IMR-90 (cell line): Measurements from ENCODE around the gene CD248. TPM values are rescaled to one million over a fixed set of nuclear protein-coding genes. Genes with fewer than 3 reads are reported as not detected.

Experiments used
- ATAC-seq: fragments of 200-7000 bp; cut with Tn5 transposase; 2 replicates; pipeline ENCODE4 v1.9.1; 2020; ENCODE audit warnings: low read depth, mild to moderate bottlenecking, moderate library complexity
- BruUV-seq: library from RNA; stranded (reverse); fragments of 400-500 nt; replicated peaks from 2 replicates; lab custom pipeline; 2021; lab: Mats Ljungman, UMichigan
- CTCF ChIA-PET: fragments of 300-600 bp; formaldehyde crosslinking; extraction: SDS; loops from one replicate; lab custom pipeline; 2021; ENCODE audit warnings: antibody characterized with exemption; lab: Yijun Ruan, JAX
- POLR2A ChIA-PET: fragments of 300-600 bp; sonication (Branson Sonifier 250); formaldehyde crosslinking; loops from one replicate; lab custom pipeline; 2022; ENCODE audit warnings: antibody characterized with exemption; ENCODE audit not compliant: unreplicated experiment; lab: Charles Lee
- DNase-seq: peaks from one replicate; pipeline ENCODE4 v3.0.0; 2013
- H2AFZ ChIP-seq: replicated peaks from 2 replicates; pipeline ENCODE3; 2013; ENCODE audit warnings: low read length, mild to moderate bottlenecking; ENCODE audit not compliant: poor library complexity
- H2AK5ac ChIP-seq: 2 replicates; pipeline ENCODE4 v1.6.1; 2013; ENCODE audit warnings: low read depth, low read length, inconsistent platforms
- H2AK9ac ChIP-seq: replicated peaks from 2 replicates; pipeline ENCODE3; 2013; ENCODE audit warnings: mild to moderate bottlenecking, low read depth, low read length, moderate library complexity; ENCODE audit not compliant: poor library complexity
- H2BK120ac ChIP-seq: 2 replicates; pipeline ENCODE4 v1.6.1; 2013; ENCODE audit warnings: low read depth, low read length, inconsistent platforms
- H2BK15ac ChIP-seq: 3 replicates; pipeline ENCODE4 v1.6.1; 2013; ENCODE audit warnings: low read depth, low read length, inconsistent platforms
- H2BK20ac ChIP-seq: 2 replicates; pipeline ENCODE4 v1.6.1; 2013; ENCODE audit warnings: low read depth, mild to moderate bottlenecking, inconsistent platforms, low read length, moderate library complexity
- H2BK5ac ChIP-seq: 2 replicates; pipeline ENCODE4 v1.6.1; 2013; ENCODE audit warnings: mild to moderate bottlenecking, low read depth, low read length, inconsistent platforms; ENCODE audit not compliant: poor library complexity, severe bottlenecking
- H3K14ac ChIP-seq: replicated peaks from 2 replicates; pipeline ENCODE4 v1.6.1; 2013; ENCODE audit warnings: low read depth, low read length, inconsistent platforms
- H3K18ac ChIP-seq: 2 replicates; pipeline ENCODE4 v1.6.1; 2013; ENCODE audit warnings: low read depth, low read length, control low read depth
- H3K23ac ChIP-seq: 2 replicates; pipeline ENCODE4 v1.6.1; 2013; ENCODE audit warnings: low read depth, low read length, inconsistent platforms
- H3K27ac ChIP-seq: 2 replicates; pipeline ENCODE4 v1.5.1; 2013; ENCODE audit warnings: mild to moderate bottlenecking, control low read depth, low read length; ENCODE audit not compliant: insufficient read depth
- H3K27me3 ChIP-seq: 2 replicates; pipeline ENCODE4 v1.6.1; 2013; ENCODE audit warnings: low read length; ENCODE audit not compliant: control insufficient read depth, insufficient read depth
- H3K36me3 ChIP-seq: 2 replicates; pipeline ENCODE4 v1.6.1; 2013; ENCODE audit warnings: low read length, mixed read lengths; ENCODE audit not compliant: control insufficient read depth, insufficient read depth
- H3K4ac ChIP-seq: 2 replicates; pipeline ENCODE4 v1.6.1; 2013; ENCODE audit warnings: low read depth, low read length, inconsistent platforms
- H3K4me1 ChIP-seq: 2 replicates; pipeline ENCODE4 v1.6.1; 2013; ENCODE audit warnings: low read length, mixed read lengths; ENCODE audit not compliant: control insufficient read depth, insufficient read depth
- H3K4me2 ChIP-seq: 2 replicates; pipeline ENCODE4 v1.6.1; 2013; ENCODE audit warnings: low read depth, mild to moderate bottlenecking, control low read depth, low read length, moderate library complexity
- H3K4me3 ChIP-seq: 2 replicates; pipeline ENCODE4 v1.5.1; 2013; ENCODE audit warnings: low read depth, mild to moderate bottlenecking, control low read depth, low read length, moderate library complexity; ENCODE audit not compliant: insufficient read depth
- H3K56ac ChIP-seq: 2 replicates; pipeline ENCODE4 v1.6.1; 2013; ENCODE audit warnings: low read length, inconsistent platforms; ENCODE audit not compliant: insufficient read depth; ENCODE audit errors: extremely low read depth
- H3K79me1 ChIP-seq, 2 experiments: 2 replicates each; pipeline ENCODE4 v1.6.1; 2013; ENCODE audit warnings: low read length in 2 of 2, inconsistent platforms in 1 of 2, low read depth in 1 of 2
- H3K9ac ChIP-seq: 2 replicates; pipeline ENCODE4 v1.6.1; 2013; ENCODE audit warnings: low read depth, low read length, control low read depth
- H3K9me1 ChIP-seq: 2 replicates; pipeline ENCODE4 v1.6.1; 2013; ENCODE audit warnings: low read length, inconsistent platforms; ENCODE audit not compliant: insufficient read depth
- H3K9me3 ChIP-seq: 2 replicates; pipeline ENCODE4 v1.6.1; 2013; ENCODE audit warnings: low read length; ENCODE audit not compliant: control insufficient read depth, insufficient read depth
- H4K20me1 ChIP-seq: 2 replicates; pipeline ENCODE4 v1.6.1; 2013; ENCODE audit warnings: low read length, inconsistent platforms; ENCODE audit not compliant: insufficient read depth
- H4K5ac ChIP-seq: 2 replicates; pipeline ENCODE4 v1.6.1; 2013; ENCODE audit warnings: mild to moderate bottlenecking, low read depth, low read length, control low read depth
- H4K8ac ChIP-seq, 2 experiments: 2 replicates each; pipeline ENCODE4 v1.6.1; 2013; ENCODE audit warnings: low read depth in 2 of 2, low read length in 2 of 2, control low read depth in 1 of 2, inconsistent platforms in 1 of 2
- H4K91ac ChIP-seq: 2 replicates; pipeline ENCODE4 v1.6.1; 2013; ENCODE audit warnings: low read depth, low read length, inconsistent platforms; ENCODE audit not compliant: insufficient read depth
- BHLHE40 ChIP-seq: fragments of 150-350 bp; IDR thresholded peaks from 2 replicates; pipeline ENCODE4 v1.6.1; 2016; ENCODE audit warnings: mild to moderate bottlenecking, low read depth, low read length
- CHD1 ChIP-seq: IDR thresholded peaks from 2 replicates; pipeline ENCODE4 v1.6.1; 2012; ENCODE audit warnings: low read depth, low read length, improper control_type of control experiment
- CTCF ChIP-seq: conservative IDR thresholded peaks from 2 replicates; pipeline ENCODE4 v1.5.1; 2012; ENCODE audit warnings: mild to moderate bottlenecking, low read depth, low read length, improper control_type of control experiment
- FOS ChIP-seq: fragments of 150-350 bp; IDR thresholded peaks from 2 replicates; pipeline ENCODE4 v1.6.1; 2016; ENCODE audit warnings: low read depth, low read length
- MAFK ChIP-seq: IDR thresholded peaks from 2 replicates; pipeline ENCODE4 v1.6.1; 2012; ENCODE audit warnings: low read depth, low read length, improper control_type of control experiment
- MAZ ChIP-seq: IDR thresholded peaks from 2 replicates; pipeline ENCODE4 v1.6.1; 2012; ENCODE audit warnings: low read depth, mild to moderate bottlenecking, low read length, improper control_type of control experiment, moderate library complexity, borderline replicate concordance
- MXI1 ChIP-seq: IDR thresholded peaks from 2 replicates; pipeline ENCODE4 v1.6.1; 2012; ENCODE audit warnings: low read depth, mild to moderate bottlenecking, low read length, moderate library complexity, borderline replicate concordance
- POLR2A ChIP-seq: IDR thresholded peaks from 2 replicates; pipeline ENCODE4 v1.6.1; 2012; ENCODE audit warnings: mild to moderate bottlenecking, low read depth, low read length
- RCOR1 ChIP-seq: IDR thresholded peaks from 2 replicates; pipeline ENCODE4 v1.6.1; 2012; ENCODE audit warnings: mild to moderate bottlenecking, low read length, improper control_type of control experiment; ENCODE audit not compliant: insufficient replicate concordance
- RFX5 ChIP-seq: IDR thresholded peaks from 2 replicates; pipeline ENCODE4 v1.8.0; 2012; ENCODE audit warnings: low read depth, mild to moderate bottlenecking, low read length, moderate library complexity
- WGBS, 2 experiments: methylation state at CpG; one replicate each; pipeline versions ENCODE4 v1.1.5 to v1.1.7; 2013; ENCODE audit warnings: missing lambda C conversion rate in 2 of 2; ENCODE audit not compliant: insufficient read length in 1 of 2; ENCODE audit errors: extremely low coverage in 2 of 2; 5-methylcytosine and 5-hydroxymethylcytosine counted together
- dilution Hi-C: fragments of 300-500 bp; cut with HindIII; formaldehyde crosslinking; loops from one replicate; pipeline ENCODE4 v1.14.3; 2018; ENCODE audit warnings: low sequenced_read_pairs; ENCODE audit not compliant: unreplicated experiment
- in situ Hi-C: fragments of 300-500 bp; cut with MboI; formaldehyde crosslinking; loops from 3 replicates; pipeline ENCODE4 v1.14.3; 2019; ENCODE audit warnings: low sequenced_read_pairs, inconsistent platforms, mixed read lengths
- intact Hi-C: fragments of 100-400 bp; cut with micrococcal nuclease; formaldehyde crosslinking; loops from 2 replicates; pipeline ENCODE4 v1.10.0; 2022
- polyA plus RNA-seq, 3 experiments: library from polyadenylated mRNA; depleted of rRNA; stranded (reverse); fragments of >200 nt; gene quantifications; 2 replicates each; pipeline ENCODE4 v1.2.3, GENCODE V29; 2012; ENCODE audit warnings: low replicate concordance in 1 of 3
- total RNA-seq: library from RNA; depleted of rRNA; stranded (reverse); fragments of >200 nt; gene quantifications from 2 replicates; pipeline ENCODE4 v1.2.3, GENCODE V29; 2012
- TF ChIP-seq, protein P1 (sequence below): fragments of 150-350 bp; IDR thresholded peaks from 2 replicates; pipeline ENCODE4 v1.6.1; 2017; ENCODE audit warnings: mild to moderate bottlenecking, antibody characterized with exemption, low read length, low read depth
- TF ChIP-seq, protein P2 (sequence below): fragments of 150-350 bp; IDR thresholded peaks from 2 replicates; pipeline ENCODE4 v1.6.1; 2016; ENCODE audit warnings: low read depth, mild to moderate bottlenecking, low read length, moderate library complexity, borderline replicate concordance

The CD248 gene
- total and polyA plus RNA-seq, 2 of the 4 experiments (the other 2 are of a cell fraction) = 19.5 to 223 TPM

- no peak overlapping the region for H3K27ac ChIP-seq
- H3K4ac ChIP-seq = no peak overlapping the region
- BruUV-seq = no TSS peak
- no peak overlapping the region for H2BK20ac ChIP-seq
- H3K4me2 ChIP-seq = no peak overlapping the region
- no peaks in the 10 kb centered on the region for H3K36me3 ChIP-seq
- H2AK5ac ChIP-seq = no peak overlapping the region
- ATAC-seq = no peak
- no peak overlapping the region for H2BK15ac ChIP-seq
- no peak overlapping the region for H3K9ac ChIP-seq
- no peaks in the 10 kb centered on the region for H3K79me1 ChIP-seq
- no peak overlapping the region for H3K18ac ChIP-seq
- dilution Hi-C loops = no loop called here
- H3K4me1 ChIP-seq = no peaks in the 10 kb centered on the region
- no peak overlapping the region for H4K8ac ChIP-seq
- H4K20me1 ChIP-seq = no peaks in the 10 kb centered on the region
- ChIA-PET CTCF (no interaction called here), POLR2A (no interaction called here)
- H3K23ac ChIP-seq = no peak overlapping the region
- TF ChIP-seq BHLHE40 = no peak
- TF ChIP-seq FOS = no peak
- TF ChIP-seq RFX5 = no peak
- TF ChIP-seq RCOR1 = no peak
- TF ChIP-seq MAZ = no peak
- TF ChIP-seq POLR2A = no peak
- no peak for TF ChIP-seq MXI1
- TF ChIP-seq, protein P1, sequence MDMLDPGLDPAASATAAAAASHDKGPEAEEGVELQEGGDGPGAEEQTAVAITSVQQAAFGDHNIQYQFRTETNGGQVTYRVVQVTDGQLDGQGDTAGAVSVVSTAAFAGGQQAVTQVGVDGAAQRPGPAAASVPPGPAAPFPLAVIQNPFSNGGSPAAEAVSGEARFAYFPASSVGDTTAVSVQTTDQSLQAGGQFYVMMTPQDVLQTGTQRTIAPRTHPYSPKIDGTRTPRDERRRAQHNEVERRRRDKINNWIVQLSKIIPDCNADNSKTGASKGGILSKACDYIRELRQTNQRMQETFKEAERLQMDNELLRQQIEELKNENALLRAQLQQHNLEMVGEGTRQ = no peak
- TF ChIP-seq, protein P2, sequence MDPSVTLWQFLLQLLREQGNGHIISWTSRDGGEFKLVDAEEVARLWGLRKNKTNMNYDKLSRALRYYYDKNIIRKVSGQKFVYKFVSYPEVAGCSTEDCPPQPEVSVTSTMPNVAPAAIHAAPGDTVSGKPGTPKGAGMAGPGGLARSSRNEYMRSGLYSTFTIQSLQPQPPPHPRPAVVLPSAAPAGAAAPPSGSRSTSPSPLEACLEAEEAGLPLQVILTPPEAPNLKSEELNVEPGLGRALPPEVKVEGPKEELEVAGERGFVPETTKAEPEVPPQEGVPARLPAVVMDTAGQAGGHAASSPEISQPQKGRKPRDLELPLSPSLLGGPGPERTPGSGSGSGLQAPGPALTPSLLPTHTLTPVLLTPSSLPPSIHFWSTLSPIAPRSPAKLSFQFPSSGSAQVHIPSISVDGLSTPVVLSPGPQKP = no peak
- no peak for TF ChIP-seq MAFK
- no peak for TF ChIP-seq CHD1
- TF ChIP-seq CTCF = no peak
- H3K9me3 ChIP-seq = no peaks in the 10 kb centered on the region
- no peak overlapping the region for H3K56ac ChIP-seq
- no peaks in the 10 kb centered on the region for H3K9me1 ChIP-seq
- H4K91ac ChIP-seq = no peak overlapping the region
- DNase-seq = no peak
- no peak overlapping the region for H2AFZ ChIP-seq
- WGBS, 2 experiments = 100% methylated on average over 1 of the region's 9 CpGs; no CpG with 5 or more reads in 1 of the 2 experiments
- no peak overlapping the region for H3K14ac ChIP-seq
- intact Hi-C loops = no loop called here
- no peak overlapping the region for H2AK9ac ChIP-seq
- H3K4me3 ChIP-seq = no peak overlapping the region
- peaks cover 2% of the 10 kb centered on the region; the same call in 1 of the 2 replicates for H3K27me3 ChIP-seq
- H2BK5ac ChIP-seq = no peak overlapping the region
- in situ Hi-C loops = no loop called here
- no peak overlapping the region for H4K5ac ChIP-seq
- no peak overlapping the region for H2BK120ac ChIP-seq
Observed at GRCh38 chr11:66362481-66363147, 45.8 kb upstream of the CD248 start.
